HG02938 (cell line): ENCODE data around the gene CTBP1.

Source experiments
- ATAC-seq: cut with Tn5 transposase; IDR thresholded peaks from one replicate; pipeline ENCODE4 v1.9.1; 2021; ENCODE audit warnings: mild to moderate bottlenecking, moderate library complexity; ENCODE audit not compliant: unreplicated experiment

CTBP1 gene

GRCh38 chr4:1199556-1200331 lies 49.2 kb downstream of the CTBP1 start:
- ATAC-seq = no peak

DNA sequence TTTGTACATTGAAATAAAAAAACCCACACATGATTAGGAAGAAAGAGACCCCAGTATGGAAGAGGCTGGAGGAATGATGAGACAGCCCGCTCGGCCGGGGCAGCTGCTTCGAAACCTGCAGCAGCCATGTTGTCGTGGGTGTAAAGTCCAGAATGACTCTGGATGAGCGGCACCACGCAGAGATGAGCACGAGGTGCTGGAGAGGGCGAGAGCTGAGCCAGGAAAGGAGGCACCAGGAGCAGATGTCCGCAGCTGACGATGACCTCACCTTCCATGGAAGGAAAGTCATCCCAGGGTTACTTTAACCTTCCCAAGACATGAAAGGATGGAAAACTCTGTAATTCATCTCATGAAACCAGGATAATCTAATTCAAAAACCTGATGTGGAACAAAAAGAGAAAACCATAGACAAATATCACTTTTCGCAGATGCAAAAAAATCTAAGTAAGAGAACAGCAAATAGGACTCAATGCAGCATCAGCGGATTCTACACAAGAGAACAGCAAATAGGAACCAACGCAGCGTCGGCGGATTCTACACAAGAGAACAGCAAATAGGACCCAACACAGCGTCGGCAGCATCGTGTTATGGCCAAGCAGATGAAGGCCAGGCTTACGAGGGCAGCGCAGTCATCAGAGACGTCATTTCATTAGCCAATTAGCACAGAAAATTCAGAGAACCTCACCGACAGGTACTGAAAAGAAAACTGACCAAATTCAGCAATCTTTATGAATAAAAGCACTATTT lies 50.7 kb downstream of the CTBP1 start:
- no peak for ATAC-seq

- no peak for ATAC-seq
Measured at GRCh38 chr4:1196421-1197183, 52.3 kb downstream of the CTBP1 start.

GRCh38 chr4:1195891-1196401 lies 53.0 kb downstream of the CTBP1 start:
- no peak for ATAC-seq

DNA sequence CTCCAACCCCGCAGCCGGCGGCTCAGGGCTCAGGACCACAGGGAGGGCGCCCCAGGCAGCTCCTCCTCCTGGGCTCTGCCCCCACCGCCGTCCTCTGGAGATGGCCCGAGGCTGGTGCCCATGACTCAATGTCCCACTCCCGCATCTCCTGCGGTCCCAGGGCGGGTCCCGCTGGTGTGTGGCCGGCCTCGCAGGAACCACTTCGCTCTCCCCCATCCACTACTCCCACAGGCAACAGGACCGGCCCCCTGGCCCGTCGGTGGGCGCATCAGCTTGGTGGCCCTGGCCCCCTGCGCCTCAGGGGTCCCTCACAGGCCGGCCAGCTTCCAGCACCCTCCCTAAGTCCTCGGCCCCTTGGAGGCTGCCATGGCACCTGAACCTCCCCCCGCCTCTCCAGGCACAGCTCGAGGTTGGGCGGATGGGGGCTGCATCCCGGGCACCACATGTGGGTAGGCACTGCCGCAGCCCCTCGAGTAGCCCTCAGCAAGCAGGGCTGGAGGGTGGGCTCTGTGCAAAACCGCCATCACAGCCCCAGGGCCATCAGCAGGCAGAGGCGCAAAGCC lies 53.7 kb downstream of the CTBP1 start:
- no peak for ATAC-seq

GRCh38 chr4:1194010-1194900 lies 54.7 kb downstream of the CTBP1 start:
- no peak for ATAC-seq

- no peak for ATAC-seq
Measured at GRCh38 chr4:1193206-1194009, 55.5 kb downstream of the CTBP1 start.

DNA sequence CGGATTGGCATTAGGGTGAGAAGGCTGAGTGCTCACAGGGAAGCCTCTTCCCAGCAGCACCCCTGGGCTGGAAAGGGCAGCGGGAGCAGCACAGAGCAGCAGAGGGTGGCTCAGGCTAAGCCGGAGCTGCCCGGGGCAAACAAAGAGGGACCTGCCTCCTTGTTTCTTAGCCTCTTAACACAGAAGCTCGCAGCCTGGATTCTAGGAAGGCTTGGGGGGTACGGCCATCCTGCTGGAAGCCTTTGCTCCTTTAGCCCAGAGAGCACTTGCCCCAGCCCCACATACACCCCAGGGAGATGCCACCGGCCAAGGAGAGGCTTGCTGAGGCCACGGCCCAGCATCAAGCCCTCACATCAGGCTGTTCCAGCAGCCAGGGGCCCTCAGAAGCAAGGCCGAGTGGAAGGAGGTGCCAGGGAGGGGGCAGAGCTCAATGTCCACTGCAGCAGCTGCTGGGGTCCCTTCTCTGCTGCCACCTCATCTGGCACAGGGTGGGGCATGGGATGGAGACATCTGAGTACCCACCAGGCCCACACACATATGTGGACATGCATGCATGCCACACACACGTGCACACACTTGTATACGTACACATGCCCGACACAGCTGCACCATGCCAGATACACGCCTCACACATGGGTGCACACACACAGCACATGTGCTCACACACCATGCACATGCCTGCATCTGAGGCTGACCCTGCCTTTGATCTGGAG lies 56.3 kb downstream of the CTBP1 start:
- no peak for ATAC-seq

DNA sequence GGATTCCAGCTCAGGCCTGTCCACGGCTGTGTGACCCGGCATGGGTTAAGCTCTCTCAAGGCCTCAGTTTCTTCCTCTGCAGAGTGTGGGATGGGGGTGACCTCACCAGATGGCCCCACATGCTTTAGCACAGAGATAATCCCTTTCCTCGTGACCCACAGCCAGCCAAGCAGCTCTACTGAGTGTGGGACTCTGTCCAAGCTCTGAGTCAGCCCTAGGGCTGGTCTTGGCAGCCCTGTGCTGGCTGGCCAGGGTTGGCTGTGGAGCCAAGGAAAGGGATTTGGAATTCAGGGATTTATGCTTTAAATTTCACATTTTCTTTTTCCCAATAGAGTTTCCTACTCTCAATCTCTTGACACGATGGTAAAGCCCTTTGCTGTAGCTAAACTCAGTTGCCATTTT lies 56.8 kb downstream of the CTBP1 start:
- no peak for ATAC-seq

DNA sequence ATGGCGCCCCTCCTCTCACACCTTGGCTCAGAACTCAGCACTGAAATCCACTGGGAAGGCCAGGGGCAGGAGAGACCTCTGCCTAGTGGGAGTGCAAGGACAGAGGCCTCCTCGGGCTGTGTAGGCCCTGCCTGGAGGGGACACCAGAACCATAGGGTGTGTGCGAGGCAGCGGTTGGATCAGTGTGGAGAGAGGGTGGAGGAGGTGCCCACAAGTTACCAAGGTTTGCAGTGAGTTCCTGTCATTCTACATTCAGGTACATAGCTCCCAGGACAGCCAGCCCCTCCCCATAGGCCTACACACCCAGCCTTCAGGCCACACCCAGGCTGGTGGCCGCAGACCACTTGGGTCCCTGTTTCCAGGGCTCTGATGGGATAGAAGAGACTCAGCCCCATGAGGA lies 57.3 kb downstream of the CTBP1 start:
- no peak for ATAC-seq

GRCh38 chr4:1187182-1187581 lies 61.7 kb downstream of the CTBP1 start:
- ATAC-seq = no peak

- peak; percentile 69 for ATAC-seq
Measured at GRCh38 chr4:1183985-1184773, 64.8 kb downstream of the CTBP1 start.

- ATAC-seq = no peak
Measured at GRCh38 chr4:1182313-1182712, 66.6 kb downstream of the CTBP1 start.

DNA sequence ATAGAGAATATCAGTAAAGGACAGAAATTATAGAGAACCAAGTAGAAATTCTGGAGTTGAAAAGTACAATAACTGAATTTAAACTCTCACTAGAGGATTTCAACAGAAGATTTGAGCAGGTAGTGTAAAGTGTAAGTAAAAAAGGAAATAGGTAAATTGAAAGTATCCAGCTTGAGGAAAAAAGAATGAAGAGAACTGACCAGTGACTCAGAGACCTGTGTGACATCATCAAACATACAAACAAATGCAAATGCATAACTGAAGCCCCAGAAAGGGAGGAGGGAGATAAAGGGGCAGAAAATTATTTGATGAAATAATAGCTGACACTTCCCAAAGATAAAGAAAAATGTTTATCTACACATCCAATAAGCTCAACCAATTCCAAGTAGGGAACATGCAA lies 68.3 kb downstream of the CTBP1 start:
- no peak for ATAC-seq

DNA sequence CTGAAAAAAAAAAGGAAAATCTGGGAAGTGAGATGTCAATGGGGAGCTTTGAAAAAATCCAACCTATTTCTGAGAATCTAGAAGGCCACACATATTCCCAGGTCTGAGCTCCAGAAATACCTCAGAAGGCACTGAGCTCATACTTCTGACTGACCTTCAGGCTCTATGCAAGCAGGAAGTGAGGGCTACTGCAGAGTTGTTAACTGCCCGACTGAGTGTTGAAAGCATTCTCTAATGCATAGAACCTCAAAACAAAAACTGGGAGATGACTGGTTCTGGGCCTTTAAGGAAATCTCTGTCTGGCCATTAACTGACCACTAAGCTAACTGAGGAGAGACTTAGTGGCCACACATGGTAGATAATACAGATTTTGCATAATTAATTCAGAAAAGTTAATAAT lies 69.0 kb downstream of the CTBP1 start:
- no peak for ATAC-seq

DNA sequence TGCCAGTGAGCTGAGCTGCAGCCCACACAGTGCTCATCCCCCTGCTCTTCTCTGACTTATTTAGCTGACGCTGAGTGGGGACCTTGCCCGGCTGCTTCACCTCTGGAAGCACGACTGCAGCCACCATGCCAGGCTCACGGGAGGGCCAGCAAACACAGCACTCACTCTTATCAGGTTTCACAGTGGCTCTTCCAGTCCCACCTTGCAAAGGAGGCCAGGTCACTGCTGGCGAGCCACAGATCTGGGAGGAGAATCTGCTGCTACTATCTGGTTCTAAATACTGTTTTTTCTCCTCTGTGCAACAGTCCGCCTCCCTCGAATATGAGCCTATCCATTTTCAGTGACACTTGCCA lies 69.9 kb downstream of the CTBP1 start:
- ATAC-seq = no peak

DNA sequence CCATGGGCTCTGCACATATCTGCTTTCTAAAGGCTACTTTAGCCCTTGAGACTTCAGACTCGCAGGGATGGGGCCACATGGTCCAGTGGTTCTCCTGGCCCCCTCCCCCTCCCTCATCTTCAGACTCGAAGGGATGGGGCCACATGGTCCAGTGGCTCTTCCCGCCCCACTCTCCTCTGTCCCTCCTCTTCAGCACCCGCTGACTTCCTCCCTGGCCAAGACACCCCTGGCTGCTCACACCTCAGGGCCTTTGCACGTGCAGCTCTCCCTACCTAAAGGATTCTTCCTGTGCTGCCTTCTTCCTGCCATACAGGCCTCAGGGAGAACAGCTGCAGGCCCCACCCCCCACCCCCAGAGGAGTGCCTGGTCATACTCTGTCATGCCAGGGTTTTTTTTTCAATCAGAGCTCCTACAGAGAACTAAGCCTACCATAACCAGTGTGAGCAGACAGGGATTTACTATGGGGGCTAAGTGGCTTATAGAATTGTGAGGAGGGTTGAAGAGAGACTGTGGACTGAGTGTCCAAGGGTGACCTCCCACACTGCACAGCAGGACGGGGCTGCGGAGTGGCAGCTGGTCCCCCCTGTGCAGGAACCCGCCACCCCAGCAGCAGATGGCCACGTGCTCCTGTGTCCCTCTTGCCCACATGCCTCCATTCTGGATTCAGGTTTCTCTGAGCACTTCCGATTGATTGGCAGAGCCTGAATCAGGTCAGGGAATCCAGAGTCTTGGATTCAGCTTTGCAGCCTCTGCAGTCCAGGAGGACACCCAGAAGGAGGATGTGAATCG lies 70.4 kb downstream of the CTBP1 start:
- no peak for ATAC-seq
